OCI-LY7 (cell line): ENCODE data around the gene FLRT2. TPM values are rescaled to one million over a fixed set of nuclear protein-coding genes. Genes with fewer than 3 reads are reported as not detected.

Experiments
- BruUV-seq: library from RNA; stranded (reverse); fragments of 400-500 nt; replicated peaks from 2 replicates; lab custom pipeline; 2021; lab: Mats Ljungman, UMichigan
- CTCF ChIA-PET: fragments of 300-600 bp; sonication (Branson Sonifier 250); formaldehyde crosslinking; loops from one replicate; lab custom pipeline; 2022; ENCODE audit warnings: antibody characterized with exemption; ENCODE audit not compliant: unreplicated experiment; lab: Charles Lee
- POLR2A ChIA-PET: fragments of 300-600 bp; sonication (Branson Sonifier 250); formaldehyde crosslinking; loops from one replicate; lab custom pipeline; 2022; ENCODE audit warnings: antibody characterized with exemption; lab: Charles Lee
- DNase-seq: peaks from one replicate; pipeline ENCODE4 v3.0.0-alpha.2; 2015; ENCODE audit warnings: low spot score
- H2AFZ ChIP-seq: fragments of 200-600 bp; sonication (generic), shearing (Covaris generic); 2 replicates; pipeline ENCODE4 v1.6.1; 2014; ENCODE audit warnings: mild to moderate bottlenecking, antibody characterized with exemption, low read length, moderate library complexity
- H3K27ac ChIP-seq: fragments of 200-600 bp; sonication (generic); 2 replicates; pipeline ENCODE4 v1.5.1; 2014; ENCODE audit warnings: mixed run types, low read depth, mild to moderate bottlenecking, moderate library complexity, low read length, inconsistent platforms; ENCODE audit not compliant: poor library complexity, severe bottlenecking
- H3K36me3 ChIP-seq: fragments of 200-600 bp; sonication (generic); 2 replicates; pipeline ENCODE4 v1.6.1; 2014; ENCODE audit warnings: mild to moderate bottlenecking, antibody characterized with exemption, low read length, moderate library complexity, mixed read lengths; ENCODE audit not compliant: insufficient read depth
- H3K4me1 ChIP-seq: fragments of 200-600 bp; sonication (generic); 2 replicates; pipeline ENCODE4 v1.5.1; 2014; ENCODE audit warnings: mild to moderate bottlenecking, low read length; ENCODE audit not compliant: insufficient read depth, poor library complexity, severe bottlenecking
- H3K4me2 ChIP-seq: fragments of 200-600 bp; sonication (generic); 2 replicates; pipeline ENCODE4 v1.6.1; 2014; ENCODE audit warnings: mild to moderate bottlenecking, low read length
- H3K4me3 ChIP-seq: fragments of 200-600 bp; sonication (generic); 2 replicates; pipeline ENCODE4 v1.5.1; 2014; ENCODE audit warnings: mild to moderate bottlenecking, low read depth, low read length; ENCODE audit not compliant: poor library complexity, severe bottlenecking
- H3K79me2 ChIP-seq: fragments of 200-600 bp; sonication (generic); 2 replicates; pipeline ENCODE4 v1.6.1; 2016; ENCODE audit warnings: low read depth, mild to moderate bottlenecking, low read length, moderate library complexity, mixed read lengths; ENCODE audit not compliant: insufficient read depth
- H3K9me2 ChIP-seq: fragments of 200-600 bp; sonication (generic); 2 replicates; pipeline ENCODE4 v1.6.1; 2016; ENCODE audit warnings: mild to moderate bottlenecking, low read length, mixed read lengths; ENCODE audit not compliant: insufficient read depth
- H3K9me3 ChIP-seq: fragments of 200-600 bp; sonication (generic); 2 replicates; pipeline ENCODE4 v1.6.1; 2014; ENCODE audit warnings: mild to moderate bottlenecking, mixed run types, low read length, mixed read lengths
- H4K20me1 ChIP-seq: fragments of 200-600 bp; sonication (generic); 2 replicates; pipeline ENCODE4 v1.6.1; 2014; ENCODE audit warnings: mild to moderate bottlenecking, antibody characterized with exemption, low read length, moderate library complexity, mixed read lengths; ENCODE audit not compliant: insufficient read depth
- EZH2phosphoT487 ChIP-seq: fragments of 200-600 bp; sonication (generic); IDR thresholded peaks from 2 replicates; pipeline ENCODE4 v1.6.1; 2018; ENCODE audit warnings: low read depth, borderline replicate concordance, mild to moderate bottlenecking, mixed run types, antibody characterized with exemption, low read length, moderate library complexity, mixed read lengths
- intact Hi-C: fragments of 100-400 bp; cut with micrococcal nuclease; formaldehyde crosslinking; loops from one replicate; pipeline ENCODE4 v1.10.0; 2022; ENCODE audit not compliant: unreplicated experiment
- total RNA-seq, 2 experiments: library from RNA; depleted of rRNA in 1 of 2; stranded (reverse); fragments of >200 nt in 1 of 2; shearing (Covaris generic) in 1 of 2; gene quantifications; 2 replicates each; pipeline ENCODE4 v1.2.3, GENCODE V29; 2014 to 2022
- TF ChIP-seq, protein P1 (sequence below): fragments of 200-600 bp; sonication (generic); conservative IDR thresholded peaks from 2 replicates; pipeline ENCODE4 v1.5.1; 2014; ENCODE audit warnings: mild to moderate bottlenecking, antibody characterized with exemption, low read length, moderate library complexity, mixed read lengths

The FLRT2 gene
- total RNA-seq, 2 experiments from 2014 or later, result not detected

DNA sequence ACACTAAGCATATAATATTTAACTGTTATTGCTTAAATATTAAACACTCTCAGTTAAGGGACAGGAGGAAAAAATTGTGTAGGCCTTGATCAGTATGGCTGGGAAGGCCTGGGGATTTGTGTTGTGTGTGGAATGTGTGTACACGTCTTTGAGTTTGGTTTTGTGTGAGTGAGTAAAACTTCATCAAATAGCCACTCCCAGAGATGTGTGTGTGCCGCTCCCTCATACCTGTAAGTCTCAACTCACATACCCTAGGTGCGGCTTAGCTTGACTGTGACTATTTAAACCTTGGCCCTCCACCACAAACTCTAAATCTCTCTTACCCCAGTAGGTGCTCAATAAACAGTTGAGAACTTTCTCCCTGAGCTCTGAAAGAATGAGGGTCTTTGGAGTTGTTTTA lies 64.3 kb downstream of the FLRT2 start:
- no peak overlapping the region for H3K4me3 ChIP-seq
- no peaks in the 10 kb centered on the region for H4K20me1 ChIP-seq
- H3K4me1 ChIP-seq, result no peaks in the 10 kb centered on the region
- H3K36me3 ChIP-seq, result no peaks in the 10 kb centered on the region
- H3K9me3 ChIP-seq, result no peaks in the 10 kb centered on the region
- H3K4me2 ChIP-seq, result no peak overlapping the region
- H3K79me2 ChIP-seq, result no peaks in the 10 kb centered on the region
- H3K27ac ChIP-seq, result no peak overlapping the region
- intact Hi-C loops, result no loop called here
- H3K9me2 ChIP-seq, result no peaks in the 10 kb centered on the region
- ChIA-PET POLR2A (no interaction called here), CTCF (no interaction called here)
- TF ChIP-seq, protein P1, sequence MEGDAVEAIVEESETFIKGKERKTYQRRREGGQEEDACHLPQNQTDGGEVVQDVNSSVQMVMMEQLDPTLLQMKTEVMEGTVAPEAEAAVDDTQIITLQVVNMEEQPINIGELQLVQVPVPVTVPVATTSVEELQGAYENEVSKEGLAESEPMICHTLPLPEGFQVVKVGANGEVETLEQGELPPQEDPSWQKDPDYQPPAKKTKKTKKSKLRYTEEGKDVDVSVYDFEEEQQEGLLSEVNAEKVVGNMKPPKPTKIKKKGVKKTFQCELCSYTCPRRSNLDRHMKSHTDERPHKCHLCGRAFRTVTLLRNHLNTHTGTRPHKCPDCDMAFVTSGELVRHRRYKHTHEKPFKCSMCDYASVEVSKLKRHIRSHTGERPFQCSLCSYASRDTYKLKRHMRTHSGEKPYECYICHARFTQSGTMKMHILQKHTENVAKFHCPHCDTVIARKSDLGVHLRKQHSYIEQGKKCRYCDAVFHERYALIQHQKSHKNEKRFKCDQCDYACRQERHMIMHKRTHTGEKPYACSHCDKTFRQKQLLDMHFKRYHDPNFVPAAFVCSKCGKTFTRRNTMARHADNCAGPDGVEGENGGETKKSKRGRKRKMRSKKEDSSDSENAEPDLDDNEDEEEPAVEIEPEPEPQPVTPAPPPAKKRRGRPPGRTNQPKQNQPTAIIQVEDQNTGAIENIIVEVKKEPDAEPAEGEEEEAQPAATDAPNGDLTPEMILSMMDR, result no peak
- TF ChIP-seq EZH2phosphoT487, result no peak
- no peak for DNase-seq
- no TSS peak for BruUV-seq
- no peak overlapping the region for H2AFZ ChIP-seq

DNA sequence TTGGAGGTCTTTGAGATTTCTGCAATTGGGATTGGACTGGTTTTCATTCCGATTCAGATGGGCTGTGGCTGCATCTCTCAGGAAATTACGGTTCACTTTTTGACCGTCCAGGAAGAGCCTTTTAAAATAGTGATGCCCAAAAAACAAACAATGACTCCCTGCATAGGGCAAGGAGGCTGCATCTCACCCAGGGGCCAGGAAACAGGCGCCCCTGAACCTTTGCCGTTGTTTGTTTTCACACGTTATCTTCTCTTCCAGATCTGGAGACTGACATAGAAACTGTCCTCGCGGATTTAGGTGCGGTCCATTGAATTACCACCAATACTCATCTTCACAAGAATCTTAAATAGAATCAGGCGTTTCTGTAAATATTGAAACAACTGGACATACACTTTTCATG lies 66.0 kb downstream of the FLRT2 start:
- ChIA-PET CTCF (no interaction called here), POLR2A (no interaction called here)
- no peaks in the 10 kb centered on the region for H3K9me2 ChIP-seq
- intact Hi-C loops, result no loop called here
- H3K4me2 ChIP-seq, result no peak overlapping the region
- no peak overlapping the region for H2AFZ ChIP-seq
- no peaks in the 10 kb centered on the region for H3K9me3 ChIP-seq
- no peaks in the 10 kb centered on the region for H3K79me2 ChIP-seq
- no peaks in the 10 kb centered on the region for H3K36me3 ChIP-seq
- no TSS peak for BruUV-seq
- no peaks in the 10 kb centered on the region for H4K20me1 ChIP-seq
- DNase-seq, result no peak
- no peak overlapping the region for H3K4me3 ChIP-seq
- H3K27ac ChIP-seq, result no peak overlapping the region
- H3K4me1 ChIP-seq, result no peaks in the 10 kb centered on the region
- TF ChIP-seq, protein P1, result no peak
- TF ChIP-seq EZH2phosphoT487, result no peak

DNA sequence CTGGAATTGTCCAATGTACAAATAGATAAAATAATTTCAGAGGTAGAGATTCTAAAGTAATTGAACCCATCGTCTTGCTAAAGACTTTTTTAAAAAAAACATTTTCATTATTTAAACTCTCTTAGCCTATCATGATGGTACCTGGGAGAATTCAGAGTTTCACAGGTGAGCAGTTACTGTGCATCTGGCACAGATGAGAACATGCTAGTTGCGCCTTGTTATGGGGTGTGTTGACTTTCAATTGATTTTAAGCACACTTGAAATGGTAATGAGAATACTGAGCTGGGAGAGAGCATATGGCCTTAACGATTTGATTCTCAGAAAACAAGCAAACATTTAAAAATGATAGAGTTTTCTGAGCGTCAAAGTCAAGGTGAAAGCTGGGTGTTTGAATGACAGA lies 66.6 kb downstream of the FLRT2 start:
- H3K27ac ChIP-seq, result no peak overlapping the region
- H3K9me3 ChIP-seq, result no peaks in the 10 kb centered on the region
- ChIA-PET POLR2A (no interaction called here), CTCF (interaction anchor here (0.6 kb wide), 1 partner anchor 38 kb away, joined by 3 read pairs; no protein-coding TSS in a partner anchor)
- TF ChIP-seq EZH2phosphoT487, result no peak
- TF ChIP-seq, protein P1, result no peak
- H3K4me3 ChIP-seq, result no peak overlapping the region
- H2AFZ ChIP-seq, result no peak overlapping the region
- no TSS peak for BruUV-seq
- no peaks in the 10 kb centered on the region for H3K9me2 ChIP-seq
- H3K36me3 ChIP-seq, result no peaks in the 10 kb centered on the region
- no peaks in the 10 kb centered on the region for H3K4me1 ChIP-seq
- no peaks in the 10 kb centered on the region for H3K79me2 ChIP-seq
- no peak overlapping the region for H3K4me2 ChIP-seq
- intact Hi-C loops, result no loop called here
- no peaks in the 10 kb centered on the region for H4K20me1 ChIP-seq
- no peak for DNase-seq
